ENCODE measurements around the gene DNAH2. TPM values are rescaled to one million over a fixed set of nuclear protein-coding genes. Genes with fewer than 3 reads are reported as not detected.
A peak's percentile ranks its signal among the peaks of the same experiment; 100 is the strongest.

Gene DNAH2
- total and polyA plus RNA-seq, 2 of the 13 experiments (the other 11 are each of a cell fraction or from before 2014, with no cell fraction given) = not detected

GRCh38 chr17:7842380-7843256 is 125.1 kb downstream of the DNAH2 start (continued):
- TF ChIP-seq ZNF646 (CRISPR knock-in tag; IDR thresholded peaks at IDR 0.05) = peak; percentile 66
- no peak for TF ChIP-seq ZNF251 (CRISPR knock-in tag; IDR thresholded peaks at IDR 0.05)
- TF ChIP-seq MTF2 (CRISPR knock-in tag; IDR thresholded peaks at IDR 0.05; ENCODE audit: borderline replicate concordance) = no peak
- TF ChIP-seq DNMT3B (CRISPR knock-in tag; conservative IDR thresholded peaks at IDR 0.05) = no peak
- TF ChIP-seq AKAP8 (CRISPR knock-in tag; IDR thresholded peaks at IDR 0.05) = peak; percentile 69
- TF ChIP-seq MXI1 (IDR thresholded peaks at IDR 0.05; ENCODE audit: borderline replicate concordance, low read depth, low read length) = no peak; the same call in 2 of the 3 replicates
- no peak for TF ChIP-seq HINFP (CRISPR knock-in tag; IDR thresholded peaks at IDR 0.05; ENCODE audit: low read depth)
- TF ChIP-seq HNRNPK (IDR thresholded peaks at IDR 0.05; ENCODE audit: low read depth, low read length, poor library complexity, severe bottlenecking) = peak; percentile 6
- TF ChIP-seq ZNF670 (CRISPR knock-in tag; IDR thresholded peaks at IDR 0.05; ENCODE audit: borderline replicate concordance) = 0 out of 2 replicates have a peak, but pooled peaks have one; percentile 26
- TF ChIP-seq YY1 (IDR thresholded peaks at IDR 0.05; ENCODE audit: insufficient read depth, insufficient replicate concordance, low read depth, low read length) = peak; percentile 5
- TF ChIP-seq ZSCAN21 (CRISPR knock-in tag; IDR thresholded peaks at IDR 0.05; ENCODE audit: borderline replicate concordance) = peak; percentile 31; the same call in 1 of the 2 replicates
- no peak for TF ChIP-seq FIP1L1 (IDR thresholded peaks at IDR 0.05; ENCODE audit: borderline replicate concordance, insufficient read depth, low read depth, low read length)
- 0 out of 2 replicates have a peak, but pooled peaks have one; percentile 20 for TF ChIP-seq ZNF740 (CRISPR knock-in tag; IDR thresholded peaks at IDR 0.05)
- no peak for TF ChIP-seq ZBTB8A (CRISPR knock-in tag; IDR thresholded peaks at IDR 0.05; ENCODE audit: borderline replicate concordance, low read depth)
- 0 out of 2 replicates have a peak, but pooled peaks have one; percentile 85 for TF ChIP-seq DZIP1 (CRISPR knock-in tag; IDR thresholded peaks at IDR 0.05)
- TF ChIP-seq HOXD1 (CRISPR knock-in tag; IDR thresholded peaks at IDR 0.05) = 0 out of 2 replicates have a peak, but pooled peaks have one; percentile 17
